ENCODE results near the gene SLC6A3.
"Not testable (repeated sequence)": the region's sequence is repeated elsewhere in the genome, so short reads cannot be mapped to it uniquely, and the experiment has no call there.

SLC6A3 gene

GRCh38 chr5:1463326-1464095 is 18.3 kb upstream of the SLC6A3 start:
- DNase-seq (ENCODE audit: extremely low read depth, low read depth): no peak
- no peak for TF ChIP-seq CTCF (IDR thresholded peaks at IDR 0.05; ENCODE audit: low read depth, low read length)

- no peak for TF ChIP-seq CTCF (IDR thresholded peaks at IDR 0.05; ENCODE audit: low read depth, low read length)
- no peak for DNase-seq (ENCODE audit: extremely low read depth, low read depth)
Measured at GRCh38 chr5:1462358-1462757, 17.1 kb upstream of the SLC6A3 start.

GRCh38 chr5:1461396-1461795 is 16.2 kb upstream of the SLC6A3 start:
- DNase-seq (ENCODE audit: extremely low read depth, low read depth): no peak
- TF ChIP-seq CTCF (IDR thresholded peaks at IDR 0.05; ENCODE audit: low read depth, low read length): no peak

GRCh38 chr5:1460054-1460682 is 14.9 kb upstream of the SLC6A3 start:
- no peak for TF ChIP-seq CTCF (IDR thresholded peaks at IDR 0.05; ENCODE audit: low read depth, low read length)
- no peak for DNase-seq (ENCODE audit: extremely low read depth, low read depth)

- not testable (repeated sequence) for DNase-seq (ENCODE audit: extremely low read depth, low read depth)
Measured at GRCh38 chr5:1459435-1459834, 14.2 kb upstream of the SLC6A3 start.

- DNase-seq (ENCODE audit: extremely low read depth, low read depth): not testable (repeated sequence)
Measured at GRCh38 chr5:1456110-1456881, 11.1 kb upstream of the SLC6A3 start.

- no peak for TF ChIP-seq CTCF (IDR thresholded peaks at IDR 0.05; ENCODE audit: low read depth, low read length)
- no peak for DNase-seq (ENCODE audit: extremely low read depth, low read depth)
Measured at GRCh38 chr5:1453613-1454012, 8.4 kb upstream of the SLC6A3 start.

GRCh38 chr5:1449081-1449630 is 3.9 kb upstream of the SLC6A3 start:
- no peak for TF ChIP-seq CTCF (IDR thresholded peaks at IDR 0.05; ENCODE audit: low read depth, low read length)
- no peak for DNase-seq (ENCODE audit: extremely low read depth, low read depth)

Measured in AG09319 (cell line).